ENCODE measurements around the gene ELL.

DNA sequence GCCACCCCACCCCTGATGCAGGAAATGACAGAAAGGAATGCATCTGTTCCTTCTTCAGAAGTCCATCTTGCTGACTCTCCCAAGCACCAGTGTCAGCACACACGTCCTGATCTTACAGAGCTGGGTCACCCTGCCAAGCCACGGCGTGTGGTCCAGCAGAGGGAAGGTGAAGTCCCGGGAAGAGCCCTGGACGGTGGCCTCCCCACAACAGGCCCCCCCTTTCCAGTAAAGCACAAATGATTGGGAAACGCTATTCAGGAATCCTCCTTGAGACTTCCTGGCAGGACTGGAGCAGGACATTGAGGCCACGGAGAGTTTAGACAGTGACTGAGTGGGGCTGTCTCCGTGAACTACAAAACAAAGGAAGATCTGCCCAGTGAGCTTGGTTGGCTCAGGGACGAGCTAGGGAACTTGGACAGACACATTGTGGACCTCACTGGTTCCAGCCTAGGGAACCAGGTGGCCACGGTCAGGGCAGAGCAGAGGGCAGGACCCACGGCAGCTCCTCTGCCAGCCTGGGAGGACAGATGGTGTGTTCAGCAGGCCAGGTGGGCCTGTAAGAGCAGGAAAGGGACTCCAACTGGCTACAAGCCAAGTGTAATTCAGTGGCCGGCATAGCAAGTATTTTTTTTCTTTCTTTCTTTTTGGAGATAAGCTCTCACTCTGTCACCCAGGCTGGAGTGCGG lies 41.7 kb downstream of the ELL start:
- no peak for TF ChIP-seq EZH2 (IDR thresholded peaks at IDR 0.05; ENCODE audit: insufficient read depth, low read length)
- TF ChIP-seq, protein P1, sequence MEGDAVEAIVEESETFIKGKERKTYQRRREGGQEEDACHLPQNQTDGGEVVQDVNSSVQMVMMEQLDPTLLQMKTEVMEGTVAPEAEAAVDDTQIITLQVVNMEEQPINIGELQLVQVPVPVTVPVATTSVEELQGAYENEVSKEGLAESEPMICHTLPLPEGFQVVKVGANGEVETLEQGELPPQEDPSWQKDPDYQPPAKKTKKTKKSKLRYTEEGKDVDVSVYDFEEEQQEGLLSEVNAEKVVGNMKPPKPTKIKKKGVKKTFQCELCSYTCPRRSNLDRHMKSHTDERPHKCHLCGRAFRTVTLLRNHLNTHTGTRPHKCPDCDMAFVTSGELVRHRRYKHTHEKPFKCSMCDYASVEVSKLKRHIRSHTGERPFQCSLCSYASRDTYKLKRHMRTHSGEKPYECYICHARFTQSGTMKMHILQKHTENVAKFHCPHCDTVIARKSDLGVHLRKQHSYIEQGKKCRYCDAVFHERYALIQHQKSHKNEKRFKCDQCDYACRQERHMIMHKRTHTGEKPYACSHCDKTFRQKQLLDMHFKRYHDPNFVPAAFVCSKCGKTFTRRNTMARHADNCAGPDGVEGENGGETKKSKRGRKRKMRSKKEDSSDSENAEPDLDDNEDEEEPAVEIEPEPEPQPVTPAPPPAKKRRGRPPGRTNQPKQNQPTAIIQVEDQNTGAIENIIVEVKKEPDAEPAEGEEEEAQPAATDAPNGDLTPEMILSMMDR (IDR thresholded peaks at IDR 0.05; ENCODE audit: insufficient read depth, low read depth, low read length) = no peak
